Measurements from ENCODE around the gene SLC2A14.
"Not testable (repeated sequence)": the region's sequence is repeated elsewhere in the genome, so short reads cannot be mapped to it uniquely, and the experiment has no call there.

SLC2A14 gene

GRCh38 chr12:7872566-7873319 is at the start of gene SLC2A14:
TSS of gene SLC2A14 (minus strand) at chr12:7872915. CDS start at chr12:7869880, 3,035 bp downstream.
- no peak for DNase-seq

GRCh38 chr12:7921181-7921580 is 48.5 kb upstream of the SLC2A14 start:
- DNase-seq, result not testable (repeated sequence)

GRCh38 chr12:7918268-7918590 is 45.5 kb upstream of the SLC2A14 start:
- DNase-seq, result not testable (repeated sequence)

- DNase-seq, result no peak
Observed at GRCh38 chr12:7917392-7918267, 44.9 kb upstream of the SLC2A14 start.

- no peak for DNase-seq
Observed at GRCh38 chr12:7916936-7917335, 44.2 kb upstream of the SLC2A14 start.

GRCh38 chr12:7915661-7916403 is 43.1 kb upstream of the SLC2A14 start:
- no peak for DNase-seq

- not testable (repeated sequence) for DNase-seq
Observed at GRCh38 chr12:7910106-7910505, 37.4 kb upstream of the SLC2A14 start.

GRCh38 chr12:7907009-7907408 is 34.3 kb upstream of the SLC2A14 start:
- no peak for DNase-seq

- DNase-seq, result not testable (repeated sequence)
Observed at GRCh38 chr12:7906303-7906702, 33.6 kb upstream of the SLC2A14 start.

GRCh38 chr12:7905600-7906125 is 32.9 kb upstream of the SLC2A14 start:
- not testable (repeated sequence) for DNase-seq

- DNase-seq, result no peak
Observed at GRCh38 chr12:7905071-7905470, 32.4 kb upstream of the SLC2A14 start.

- DNase-seq, result not testable (repeated sequence)
Observed at GRCh38 chr12:7902416-7902815, 29.7 kb upstream of the SLC2A14 start.

- no peak for DNase-seq
Observed at GRCh38 chr12:7899755-7900154, 27.0 kb upstream of the SLC2A14 start.

- not testable (repeated sequence) for DNase-seq
Observed at GRCh38 chr12:7896726-7897125, 24.0 kb upstream of the SLC2A14 start.

GRCh38 chr12:7892186-7892980 is 19.7 kb upstream of the SLC2A14 start:
- no peak for DNase-seq

- DNase-seq, result no peak
Observed at GRCh38 chr12:7884689-7885088, 12.0 kb upstream of the SLC2A14 start.

GRCh38 chr12:7881736-7882120 is 9.0 kb upstream of the SLC2A14 start:
- DNase-seq, result not testable (repeated sequence)

- DNase-seq, result not testable (repeated sequence)
Observed at GRCh38 chr12:7880952-7881735, 8.4 kb upstream of the SLC2A14 start.

GRCh38 chr12:7879246-7879645 is 6.5 kb upstream of the SLC2A14 start:
- no peak for DNase-seq

GRCh38 chr12:7877420-7877819 is 4.7 kb upstream of the SLC2A14 start:
- DNase-seq, result no peak

- no peak for DNase-seq
Observed at GRCh38 chr12:7870335-7870734, 2.4 kb downstream of the SLC2A14 start.

Data from SIG-M5 (cell line).